Liver (tissue), 9 donors: ENCODE data around the gene DYRK1A. TPM values are rescaled to one million over a fixed set of nuclear protein-coding genes. Genes with fewer than 3 reads are reported as not detected.

Experiments used
- DNase-seq: peaks from one replicate; pipeline ENCODE4 v3.0.0-alpha.2; 2017; ENCODE audit warnings: low spot score
- H3K27ac ChIP-seq, 2 donors: one replicate each; pipeline ENCODE4 v1.7.0; 2013; ENCODE audit warnings: inconsistent platforms in 2 of 2, low read length in 2 of 2, control low read depth in 1 of 2, low read depth in 1 of 2, mild to moderate bottlenecking in 1 of 2
- H3K27me3 ChIP-seq, 4 donors: one replicate each; pipeline versions ENCODE4 v1.6.1 to v1.7.0; 2013; ENCODE audit warnings: low read length in 3 of 4, inconsistent platforms in 1 of 4, mild to moderate bottlenecking in 1 of 4, moderate library complexity in 1 of 4; ENCODE audit not compliant: control insufficient read depth in 4 of 4, insufficient read depth in 4 of 4
- H3K36me3 ChIP-seq, 4 donors: one replicate each; pipeline versions ENCODE4 v1.6.1 to v1.7.0; 2013; ENCODE audit warnings: low read length in 3 of 4, mild to moderate bottlenecking in 3 of 4, low read depth in 1 of 4, moderate library complexity in 1 of 4; ENCODE audit not compliant: control insufficient read depth in 4 of 4, insufficient read depth in 3 of 4
- H3K4me1 ChIP-seq, 4 donors: one replicate each; pipeline versions ENCODE4 v1.6.1 to v1.7.0; 2013; ENCODE audit warnings: low read length in 3 of 4, mild to moderate bottlenecking in 3 of 4, moderate library complexity in 1 of 4; ENCODE audit not compliant: control insufficient read depth in 4 of 4, insufficient read depth in 4 of 4
- H3K4me3 ChIP-seq, 3 donors: one replicate each; pipeline versions ENCODE4 v1.6.1 to v1.7.0; 2013; ENCODE audit warnings: low read length in 3 of 3, control low read depth in 1 of 3, low read depth in 1 of 3, mild to moderate bottlenecking in 1 of 3
- H3K9ac ChIP-seq, 2 donors: one replicate each; pipeline ENCODE4 v1.7.0; 2013; ENCODE audit warnings: low read length in 2 of 2, mild to moderate bottlenecking in 2 of 2, moderate library complexity in 2 of 2, control low read depth in 1 of 2, low read depth in 1 of 2
- H3K9me3 ChIP-seq, 4 donors: one replicate each; pipeline versions ENCODE4 v1.6.1 to v1.7.0; 2013; ENCODE audit warnings: low read length in 3 of 4; ENCODE audit not compliant: control insufficient read depth in 4 of 4
- FOXA1 ChIP-seq: IDR thresholded peaks from 2 replicates; pipeline ENCODE4 v1.6.1; 2016; ENCODE audit warnings: antibody characterized with exemption
- FOXA2 ChIP-seq: IDR thresholded peaks from 2 replicates; pipeline ENCODE4 v1.6.1; 2016; ENCODE audit warnings: antibody characterized with exemption
- GABPA ChIP-seq, 2 donors: IDR thresholded peaks in 1 of 2; conservative IDR thresholded peaks in 1 of 2; 2 replicates each; pipeline ENCODE4 v1.6.1; 2016; ENCODE audit warnings: antibody characterized with exemption in 2 of 2, mild to moderate bottlenecking in 1 of 2, moderate library complexity in 1 of 2
- HNF4A ChIP-seq, 2 donors: conservative IDR thresholded peaks; 2 replicates each; pipeline ENCODE4 v1.6.1; 2016; ENCODE audit warnings: antibody characterized with exemption in 2 of 2, mild to moderate bottlenecking in 2 of 2
- NR2F2 ChIP-seq: IDR thresholded peaks from 2 replicates; pipeline ENCODE4 v1.6.1; 2016; ENCODE audit warnings: antibody characterized with exemption
- RAD21 ChIP-seq, 2 donors: IDR thresholded peaks; 2 replicates each; pipeline ENCODE4 v1.6.1; 2016; ENCODE audit warnings: antibody characterized with exemption in 2 of 2, mild to moderate bottlenecking in 2 of 2
- REST ChIP-seq: IDR thresholded peaks from 2 replicates; pipeline ENCODE4 v1.6.1; 2016; ENCODE audit warnings: antibody characterized with exemption, mild to moderate bottlenecking
- TAF1 ChIP-seq: conservative IDR thresholded peaks from 2 replicates; pipeline ENCODE4 v1.6.1; 2016; ENCODE audit warnings: antibody characterized with exemption, mild to moderate bottlenecking
- YY1 ChIP-seq: IDR thresholded peaks from 2 replicates; pipeline ENCODE4 v1.6.1; 2016; ENCODE audit warnings: antibody characterized with exemption, mild to moderate bottlenecking
- WGBS: extraction: QIAGEN DNeasy Blood & Tissue Kit; methylation state at CpG from one replicate; pipeline ENCODE4 v1.1.7; 2013; 5-methylcytosine and 5-hydroxymethylcytosine counted together
- polyA plus RNA-seq, 2 donors: library from polyadenylated mRNA; stranded (reverse) in 1 of 2; unstranded in 1 of 2; fragments of 200-250 nt in 1 of 2; fragments of >200 nt in 1 of 2; fragmentation: Nextera tagmentation in 1 of 2; extraction: Ambion mirVana in 1 of 2; gene quantifications; one replicate each; pipeline versions ENCODE4 v1.2.1 to v1.2.3, GENCODE V29; 2013 to 2015
- total RNA-seq, 2 donors: library from RNA; depleted of rRNA; stranded (reverse); fragments of >200 nt; gene quantifications; one replicate each; pipeline ENCODE4 v1.2.3, GENCODE V29; 2014
- TF ChIP-seq, protein P1 (sequence below): IDR thresholded peaks from 2 replicates; pipeline ENCODE4 v1.6.1; 2016; ENCODE audit warnings: antibody characterized with exemption
- TF ChIP-seq, protein P2 (sequence below): fragments of 150-350 bp; IDR thresholded peaks from 2 replicates; pipeline ENCODE4 v1.5.1; 2017; ENCODE audit warnings: improper control_type of control experiment, low read depth, low read length; ENCODE audit not compliant: missing input control
- TF ChIP-seq, protein P3 (sequence below): IDR thresholded peaks from 2 replicates; pipeline ENCODE4 v1.6.1; 2016; ENCODE audit warnings: antibody characterized with exemption
- TF ChIP-seq, protein P4 (sequence below): IDR thresholded peaks from 2 replicates; pipeline ENCODE4 v1.6.1; 2016; ENCODE audit warnings: antibody characterized with exemption
- donor health status: healthy.
- donor health status: healthy.
- donor health status: healthy.
- donor health status: healthy.
- donor health status: healthy.

The DYRK1A gene
- total and polyA plus RNA-seq, 4 donors: 5.1 to 58.3 (median 22.9) TPM

- WGBS: 97% methylated on average over 5 of the region's 5 CpGs
Observed at GRCh38 chr21:37469441-37469840, 102.9 kb downstream of the DYRK1A start.

DNA sequence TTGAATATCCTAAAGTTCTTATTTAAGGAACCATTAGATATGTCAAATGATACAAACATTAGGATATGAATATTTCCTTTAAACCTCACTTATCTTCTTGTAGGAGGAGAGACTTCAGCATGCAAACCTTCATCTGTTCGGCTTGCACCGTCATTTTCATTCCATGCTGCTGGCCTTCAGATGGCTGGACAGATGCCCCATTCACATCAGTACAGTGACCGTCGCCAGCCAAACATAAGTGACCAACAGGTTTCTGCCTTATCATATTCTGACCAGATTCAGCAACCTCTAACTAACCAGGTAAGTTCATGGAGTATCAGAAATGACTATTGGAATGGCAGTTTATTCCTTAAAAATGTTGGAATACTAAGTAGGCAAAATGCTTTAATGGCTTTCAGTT is 106.0 kb downstream of the DYRK1A start:
- WGBS: 86% methylated on average over 4 of the region's 4 CpGs
- Histone ChIP-seq H3K27me3 (no peaks in the 10 kb centered on the region), H3K4me1 (peaks cover 0 to 11% (median 2%) of the 10 kb centered on the region in 4 donors), H3K9me3 (no peaks in the 10 kb centered on the region), H3K36me3 (peaks cover 3 to 10% (median 4%) of the 10 kb centered on the region in 4 donors), H3K4me3 (no peak overlapping the region), H3K9ac (no peak overlapping the region), H3K27ac (no peak overlapping the region)
- DNase-seq: no peak
- TF ChIP-seq FOXA2: no peak
- TF ChIP-seq YY1: no peak
- no peak for TF ChIP-seq HNF4A (conservative IDR thresholded peaks at IDR 0.05)
- TF ChIP-seq, protein P1, sequence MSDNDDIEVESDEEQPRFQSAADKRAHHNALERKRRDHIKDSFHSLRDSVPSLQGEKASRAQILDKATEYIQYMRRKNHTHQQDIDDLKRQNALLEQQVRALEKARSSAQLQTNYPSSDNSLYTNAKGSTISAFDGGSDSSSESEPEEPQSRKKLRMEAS: no peak
- TF ChIP-seq NR2F2: no peak
- TF ChIP-seq, protein P2, sequence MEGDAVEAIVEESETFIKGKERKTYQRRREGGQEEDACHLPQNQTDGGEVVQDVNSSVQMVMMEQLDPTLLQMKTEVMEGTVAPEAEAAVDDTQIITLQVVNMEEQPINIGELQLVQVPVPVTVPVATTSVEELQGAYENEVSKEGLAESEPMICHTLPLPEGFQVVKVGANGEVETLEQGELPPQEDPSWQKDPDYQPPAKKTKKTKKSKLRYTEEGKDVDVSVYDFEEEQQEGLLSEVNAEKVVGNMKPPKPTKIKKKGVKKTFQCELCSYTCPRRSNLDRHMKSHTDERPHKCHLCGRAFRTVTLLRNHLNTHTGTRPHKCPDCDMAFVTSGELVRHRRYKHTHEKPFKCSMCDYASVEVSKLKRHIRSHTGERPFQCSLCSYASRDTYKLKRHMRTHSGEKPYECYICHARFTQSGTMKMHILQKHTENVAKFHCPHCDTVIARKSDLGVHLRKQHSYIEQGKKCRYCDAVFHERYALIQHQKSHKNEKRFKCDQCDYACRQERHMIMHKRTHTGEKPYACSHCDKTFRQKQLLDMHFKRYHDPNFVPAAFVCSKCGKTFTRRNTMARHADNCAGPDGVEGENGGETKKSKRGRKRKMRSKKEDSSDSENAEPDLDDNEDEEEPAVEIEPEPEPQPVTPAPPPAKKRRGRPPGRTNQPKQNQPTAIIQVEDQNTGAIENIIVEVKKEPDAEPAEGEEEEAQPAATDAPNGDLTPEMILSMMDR: no peak
- TF ChIP-seq, protein P3, sequence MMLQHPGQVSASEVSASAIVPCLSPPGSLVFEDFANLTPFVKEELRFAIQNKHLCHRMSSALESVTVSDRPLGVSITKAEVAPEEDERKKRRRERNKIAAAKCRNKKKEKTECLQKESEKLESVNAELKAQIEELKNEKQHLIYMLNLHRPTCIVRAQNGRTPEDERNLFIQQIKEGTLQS: no peak
- TF ChIP-seq REST: no peak

More at GRCh38 chr21:37469441-37469840, 102.9 kb downstream of the DYRK1A start:
- DNase-seq: no peak
- Histone ChIP-seq H3K4me3 (no peak overlapping the region), H3K4me1 (peaks cover 0 to 4% (median 1%) of the 10 kb centered on the region in 4 donors), H3K9ac (no peak overlapping the region), H3K27me3 (no peaks in the 10 kb centered on the region), H3K27ac (no peak overlapping the region), H3K9me3 (no peaks in the 10 kb centered on the region), H3K36me3 (peaks cover 3 to 5% (median 3%) of the 10 kb centered on the region in 4 donors)
- no peak for TF ChIP-seq TAF1
- TF ChIP-seq, protein P3: no peak
- TF ChIP-seq FOXA2: no peak
- no peak for TF ChIP-seq FOXA1
- TF ChIP-seq NR2F2: no peak
- TF ChIP-seq RAD21 (IDR thresholded peaks at IDR 0.05): no peak
- TF ChIP-seq YY1: no peak
- no peak for TF ChIP-seq REST
- TF ChIP-seq, protein P4, sequence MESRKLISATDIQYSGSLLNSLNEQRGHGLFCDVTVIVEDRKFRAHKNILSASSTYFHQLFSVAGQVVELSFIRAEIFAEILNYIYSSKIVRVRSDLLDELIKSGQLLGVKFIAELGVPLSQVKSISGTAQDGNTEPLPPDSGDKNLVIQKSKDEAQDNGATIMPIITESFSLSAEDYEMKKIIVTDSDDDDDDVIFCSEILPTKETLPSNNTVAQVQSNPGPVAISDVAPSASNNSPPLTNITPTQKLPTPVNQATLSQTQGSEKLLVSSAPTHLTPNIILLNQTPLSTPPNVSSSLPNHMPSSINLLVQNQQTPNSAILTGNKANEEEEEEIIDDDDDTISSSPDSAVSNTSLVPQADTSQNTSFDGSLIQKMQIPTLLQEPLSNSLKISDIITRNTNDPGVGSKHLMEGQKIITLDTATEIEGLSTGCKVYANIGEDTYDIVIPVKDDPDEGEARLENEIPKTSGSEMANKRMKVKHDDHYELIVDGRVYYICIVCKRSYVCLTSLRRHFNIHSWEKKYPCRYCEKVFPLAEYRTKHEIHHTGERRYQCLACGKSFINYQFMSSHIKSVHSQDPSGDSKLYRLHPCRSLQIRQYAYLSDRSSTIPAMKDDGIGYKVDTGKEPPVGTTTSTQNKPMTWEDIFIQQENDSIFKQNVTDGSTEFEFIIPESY: no peak
- no peak for TF ChIP-seq GABPA (IDR thresholded peaks at IDR 0.05 in 1 of 2, conservative IDR thresholded peaks at IDR 0.05 in 1 of 2)
- TF ChIP-seq HNF4A (conservative IDR thresholded peaks at IDR 0.05): no peak
